ENCODE measurements around the gene ERC2.

The ERC2 gene

GRCh38 chr3:55770077-55770476 lies 698.2 kb downstream of the ERC2 start:
- DNase-seq = no peak

DNA sequence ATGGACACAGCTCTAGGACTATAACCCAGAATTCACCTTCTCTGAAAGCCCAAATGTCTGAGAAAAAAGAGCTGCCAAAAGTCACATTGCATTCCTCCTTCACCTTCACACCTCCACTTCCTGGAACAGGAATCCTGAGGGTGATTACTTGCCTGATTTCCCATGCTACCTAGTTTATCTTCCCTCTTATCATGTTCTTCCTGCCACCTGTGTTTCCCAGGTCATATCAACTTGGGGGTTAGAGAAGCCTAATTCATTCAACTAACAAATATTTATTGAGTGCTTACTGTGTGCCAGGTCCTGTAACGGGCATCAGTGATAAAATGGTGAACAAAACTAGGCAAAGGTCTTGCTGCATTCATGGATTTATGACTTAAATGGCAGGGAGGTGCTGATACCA lies 701.5 kb downstream of the ERC2 start:
- no peak for DNase-seq

DNA sequence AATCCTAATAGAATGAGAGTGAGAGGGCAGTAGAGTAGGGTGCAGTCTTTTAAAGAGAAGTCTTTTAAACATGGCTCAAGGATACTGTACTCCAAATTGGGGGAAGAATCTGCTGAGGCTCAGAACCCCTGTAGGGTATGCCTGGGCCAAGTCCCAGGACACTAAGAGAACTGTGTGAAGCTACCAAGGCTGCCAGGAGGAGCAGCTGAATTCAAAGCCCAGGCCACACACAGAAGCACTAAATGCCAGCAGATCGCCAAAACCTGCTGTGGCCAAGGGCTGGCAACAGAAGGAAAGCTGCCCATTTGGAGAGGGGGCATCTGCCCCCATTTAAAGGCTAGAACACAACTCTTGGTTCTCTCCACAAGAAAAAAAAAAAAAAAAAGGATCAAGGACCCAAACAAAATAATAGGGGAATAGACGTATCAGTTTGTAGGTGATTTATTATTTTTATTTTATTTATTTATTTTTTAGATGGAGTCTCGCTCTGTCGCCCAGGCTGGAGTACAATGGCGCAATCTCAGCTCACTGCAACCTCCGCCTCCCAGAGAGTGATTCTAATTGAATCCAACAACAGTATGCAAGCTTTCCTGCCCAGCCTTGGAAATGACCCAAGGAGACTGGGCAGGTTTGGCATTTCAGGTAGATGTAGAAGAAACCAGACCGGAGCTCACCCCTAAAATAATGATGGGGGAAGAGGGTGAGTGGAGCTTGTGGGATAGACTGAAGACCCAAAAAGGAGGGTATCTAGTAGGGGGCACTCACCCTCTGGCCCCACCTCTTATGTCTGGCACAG lies 702.2 kb downstream of the ERC2 start:
- DNase-seq = peak; percentile 0

GRCh38 chr3:55765398-55765797 lies 702.9 kb downstream of the ERC2 start:
- no peak for DNase-seq

DNA sequence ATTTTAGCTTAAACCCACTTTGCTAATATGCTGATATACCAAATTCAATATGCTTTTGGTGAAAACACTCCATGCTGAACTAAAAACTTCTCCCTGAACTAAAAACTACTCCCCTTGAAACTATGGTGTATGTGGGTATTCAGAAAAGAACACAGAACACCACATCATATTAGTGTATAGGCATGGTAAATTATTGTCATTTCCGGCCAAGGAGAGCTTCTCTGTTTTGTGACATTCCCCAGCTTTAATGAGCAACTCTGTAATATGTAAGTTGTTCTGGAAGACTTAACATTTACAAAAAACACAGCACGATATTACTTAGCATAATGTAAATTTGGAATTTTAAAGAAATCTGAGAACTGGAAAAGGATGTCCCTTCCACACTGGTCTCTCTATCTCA lies 711.3 kb downstream of the ERC2 start:
- DNase-seq = no peak

DNA sequence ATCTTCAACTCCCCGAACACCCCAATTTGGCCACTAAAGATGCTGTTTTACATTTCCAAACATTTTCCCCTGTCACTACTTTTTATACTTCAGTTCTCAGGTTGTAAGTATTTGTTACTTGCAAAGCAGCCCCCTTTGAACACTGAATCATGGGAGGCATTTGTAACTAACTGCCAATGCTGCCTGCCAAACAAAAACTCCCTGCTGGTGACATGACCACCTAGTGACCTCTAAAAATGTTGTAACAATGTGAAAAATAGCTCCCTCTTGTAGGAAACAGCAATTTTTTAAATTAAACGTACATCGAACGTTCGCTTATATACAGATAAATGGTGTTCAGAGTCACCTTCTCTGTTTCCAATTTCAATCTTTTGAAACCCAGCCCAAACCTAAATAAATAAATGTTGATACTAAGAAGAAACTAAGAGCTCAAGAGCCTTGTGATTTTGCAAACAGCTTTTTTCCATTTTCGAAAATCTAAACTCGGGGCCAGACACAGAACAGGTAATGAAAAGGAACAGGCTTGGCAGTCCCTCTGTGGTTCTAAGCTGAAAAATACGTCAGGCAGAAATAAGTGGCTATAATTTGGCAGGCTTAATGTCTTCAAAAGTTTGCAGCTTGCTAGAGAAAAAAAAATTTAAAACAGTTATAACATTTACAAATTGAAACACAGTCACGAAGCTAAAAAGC lies 712.6 kb downstream of the ERC2 start:
- no peak for DNase-seq

GRCh38 chr3:55752911-55753310 lies 715.4 kb downstream of the ERC2 start:
- DNase-seq = no peak

GRCh38 chr3:55751730-55752129 lies 716.5 kb downstream of the ERC2 start:
- DNase-seq = no peak

- DNase-seq = no peak
Measured at GRCh38 chr3:55750525-55750924, 717.7 kb downstream of the ERC2 start.

- no peak for DNase-seq
Measured at GRCh38 chr3:55749036-55749435, 719.2 kb downstream of the ERC2 start.

- no peak for DNase-seq
Measured at GRCh38 chr3:55746808-55747413, 721.4 kb downstream of the ERC2 start.

- DNase-seq = no peak
Measured at GRCh38 chr3:55742832-55743136, 725.5 kb downstream of the ERC2 start.

- DNase-seq = no peak
Measured at GRCh38 chr3:55742022-55742831, 726.0 kb downstream of the ERC2 start.

- DNase-seq = no peak
Measured at GRCh38 chr3:55737186-55737585, 731.1 kb downstream of the ERC2 start.

DNA sequence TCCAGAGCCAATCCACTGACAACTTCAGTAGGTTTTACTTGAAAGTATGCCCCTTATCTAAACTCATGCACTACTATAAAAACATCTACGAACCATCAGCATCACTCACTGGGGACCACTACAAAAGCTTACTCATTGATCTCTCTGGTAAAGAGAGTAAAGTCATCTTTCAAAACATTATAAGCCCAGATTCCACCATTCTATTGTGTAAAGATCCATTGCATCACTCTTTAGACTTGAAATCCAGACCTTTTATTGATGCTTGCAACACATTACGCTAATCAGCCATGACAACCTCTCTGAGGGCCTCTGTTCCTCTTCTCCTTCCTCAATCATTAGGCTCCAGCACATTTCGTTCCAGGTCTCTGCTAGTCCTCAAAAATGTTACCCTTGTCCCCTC lies 732.3 kb downstream of the ERC2 start:
- no peak for DNase-seq

DNA sequence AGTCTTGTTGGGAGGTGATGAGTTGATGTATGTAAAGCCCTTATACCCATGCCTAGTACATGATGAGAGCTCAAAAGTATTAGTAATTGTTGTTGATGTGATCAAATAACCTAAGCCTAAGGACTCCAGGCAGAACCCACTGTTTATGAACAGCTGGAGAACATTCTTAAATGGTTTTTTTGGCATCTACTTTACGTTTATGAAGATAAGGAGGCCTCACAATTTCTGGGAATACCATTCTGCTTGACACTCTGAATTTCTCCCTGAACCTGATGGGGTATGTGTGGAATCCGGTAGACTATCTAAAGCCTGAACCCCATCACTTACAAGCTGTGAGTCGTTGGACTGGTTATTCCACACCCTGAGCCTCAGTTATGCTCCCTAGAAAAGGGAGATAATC lies 736.5 kb downstream of the ERC2 start:
- DNase-seq = no peak

- no peak for DNase-seq
Measured at GRCh38 chr3:55729546-55729945, 738.7 kb downstream of the ERC2 start.

DNA sequence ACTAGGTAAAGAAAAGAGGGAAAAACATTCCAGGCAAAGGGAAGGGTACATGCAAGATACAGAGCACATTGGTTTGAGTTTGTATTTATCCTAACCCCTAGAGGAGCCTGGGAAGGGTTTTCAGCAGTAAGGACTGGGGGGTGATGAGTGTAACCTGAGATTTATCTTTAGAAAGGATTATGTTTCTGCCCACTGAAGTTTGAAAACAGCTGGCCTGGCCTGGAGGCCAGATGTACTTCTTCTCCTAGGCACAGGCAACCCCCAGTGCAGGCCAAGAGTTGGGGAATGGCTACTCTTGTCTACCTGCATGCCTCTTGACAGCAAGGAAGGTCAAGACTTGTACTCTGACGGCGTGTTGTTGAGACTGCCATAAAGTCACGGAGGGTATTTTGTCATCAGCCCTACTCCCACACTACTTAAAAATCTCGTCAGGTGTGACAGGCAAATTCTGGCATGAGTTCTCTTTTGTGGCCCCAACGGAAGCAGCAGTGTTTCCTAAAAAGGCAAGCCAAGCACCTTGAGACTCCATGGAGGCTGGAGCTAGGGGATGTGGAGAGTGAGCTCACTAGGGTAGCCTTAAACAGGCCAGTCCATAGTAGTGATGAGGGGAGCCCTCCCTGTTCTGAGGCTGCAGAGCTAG lies 739.7 kb downstream of the ERC2 start:
- DNase-seq = no peak

DNA sequence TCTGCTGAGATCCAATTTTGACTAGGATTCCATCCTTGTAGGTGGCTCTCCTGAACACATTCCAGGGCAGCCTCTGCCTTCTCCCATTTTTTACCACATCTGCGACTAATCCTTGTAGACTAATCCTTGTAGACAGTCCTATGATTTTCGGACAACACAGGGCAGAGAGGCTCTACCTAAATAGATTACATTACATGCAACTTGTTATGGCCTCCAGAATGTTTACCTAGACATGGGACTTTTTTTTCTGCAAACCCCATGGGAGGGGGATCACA lies 741.8 kb downstream of the ERC2 start:
- no peak for DNase-seq

DNA sequence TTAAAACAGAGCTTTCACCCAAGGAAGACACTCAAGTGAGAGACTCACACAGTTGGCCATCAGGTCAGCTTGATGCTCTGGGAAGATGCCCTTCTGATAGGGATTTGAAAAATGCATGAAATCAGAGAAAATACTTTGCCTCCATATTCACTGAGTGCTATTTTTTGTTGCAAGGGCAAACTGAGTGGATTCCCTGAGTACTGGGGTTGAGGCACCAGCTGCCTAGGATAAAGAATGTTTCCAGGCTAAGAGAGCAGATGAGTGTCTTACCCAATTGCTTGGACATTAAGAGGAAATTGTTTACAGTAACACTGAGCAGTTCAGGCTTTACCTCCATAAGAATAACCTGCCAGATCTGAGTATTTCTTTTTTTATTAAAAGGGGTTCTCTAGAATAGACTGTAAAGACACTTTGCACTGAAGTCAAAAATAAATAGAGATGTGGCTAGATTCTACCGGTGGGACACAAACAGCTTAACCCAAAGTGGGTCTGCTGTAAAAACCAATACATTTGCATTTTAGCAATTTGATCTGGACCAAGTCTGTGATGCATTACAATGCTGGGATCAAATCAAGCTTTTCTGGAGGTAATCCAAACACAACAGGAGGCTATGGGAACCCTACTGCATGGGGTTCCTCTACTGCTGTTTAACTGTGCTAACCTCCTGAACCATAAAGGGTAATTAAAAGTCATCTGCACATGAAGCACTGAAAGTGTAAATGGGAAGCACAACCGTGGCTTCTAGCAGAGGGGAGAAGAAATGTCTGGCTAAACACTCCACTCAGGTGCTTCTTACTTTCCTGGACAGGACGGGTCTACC lies 742.4 kb downstream of the ERC2 start:
- DNase-seq = no peak

DNA sequence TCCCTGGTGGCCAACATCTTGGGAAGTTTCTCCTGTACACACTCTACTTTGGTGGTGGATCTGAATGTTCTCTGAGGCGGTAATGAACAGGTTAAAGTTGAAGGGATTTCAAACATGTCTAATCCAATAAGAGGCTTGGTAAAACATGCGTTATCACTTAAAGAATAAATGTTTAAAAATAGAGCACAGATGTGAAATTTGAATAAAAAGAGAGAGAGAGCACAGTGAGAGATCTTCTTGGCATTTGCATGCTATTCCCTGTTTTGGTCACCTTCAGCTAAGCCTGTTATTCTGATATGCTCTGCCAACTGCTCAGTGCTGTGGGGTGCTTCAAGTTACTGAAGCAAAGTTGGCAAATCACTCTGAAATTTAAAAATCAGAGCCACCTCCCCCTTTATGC lies 743.4 kb downstream of the ERC2 start:
- no peak for DNase-seq

- no peak for DNase-seq
Measured at GRCh38 chr3:55724407-55724784, 743.9 kb downstream of the ERC2 start.

Measured in NCI-H446 treated with DMSO at 0.1 percent for 48 hours (cell line).